ENCODE measurements around the gene MSMP. TPM values are rescaled to one million over a fixed set of nuclear protein-coding genes. Genes with fewer than 3 reads are reported as not detected.

MSMP gene
- total and polyA plus RNA-seq, 2 experiments from 2014 or later: 0.81 TPM; not detected in 1

GRCh38 chr9:35738186-35738585, 15.9 kb downstream of the MSMP start (continued):
- TF ChIP-seq REST (IDR thresholded peaks at IDR 0.05; ENCODE audit: unreplicated experiment): no peak

- Mint-ChIP-seq H3K27me3 (ENCODE audit: insufficient read depth, low read depth, poor library complexity) (peaks cover 6% of the 10 kb centered on the region), H3K27ac (no peak overlapping the region), H3K4me3 (no peak overlapping the region), H3K36me3 (ENCODE audit: low read depth) (peaks cover 75% of the 10 kb centered on the region), H3K9me3 (no peaks in the 10 kb centered on the region; the same call in 2 of the 3 replicates), H3K4me1 (peaks cover 6% of the 10 kb centered on the region)
- peaks cover 10% of the 10 kb centered on the region; the same call in 1 of the 2 replicates for H3K79me2 ChIP-seq (replicated peaks; ENCODE audit: insufficient read depth)
- TF ChIP-seq EZH2phosphoT487 (IDR thresholded peaks at IDR 0.05; ENCODE audit: unreplicated experiment) (no peak), ZNF331 (CRISPR knock-in tag; IDR thresholded peaks at IDR 0.05; ENCODE audit: low read depth) (no peak), CREB1 (CRISPR knock-in tag; IDR thresholded peaks at IDR 0.05; ENCODE audit: low read depth) (no peak), NANOG (IDR thresholded peaks at IDR 0.05; ENCODE audit: borderline replicate concordance) (no peak), CTCF (conservative IDR thresholded peaks at IDR 0.05; ENCODE audit: low read depth in 2 of 2) (no peak), REST (IDR thresholded peaks at IDR 0.05; ENCODE audit: unreplicated experiment) (no peak), JUNB (IDR thresholded peaks at IDR 0.05; ENCODE audit: unreplicated experiment) (no peak), STAT1 (IDR thresholded peaks at IDR 0.05; ENCODE audit: unreplicated experiment) (no peak)
- peaks cover 14% of the 10 kb centered on the region for H3F3A ChIP-seq (replicated peaks; ENCODE audit: low read depth)
- H3K4me3 ChIP-seq: no peak overlapping the region
- no peak for ATAC-seq
- peaks cover 18% of the 10 kb centered on the region for H4K20me1 ChIP-seq (replicated peaks; ENCODE audit: insufficient read depth)
- H2AFZ ChIP-seq: no peak overlapping the region
- no peaks in the 10 kb centered on the region for H3K9me2 ChIP-seq (ENCODE audit: insufficient read depth)
- H3K4me1 ChIP-seq (ENCODE audit: insufficient read depth): no peaks in the 10 kb centered on the region
- no peak overlapping the region for H3K27ac ChIP-seq (ENCODE audit: low read depth)
- H3K27me3 ChIP-seq (ENCODE audit: insufficient read depth): no peaks in the 10 kb centered on the region
- no peak overlapping the region for H3K4me2 ChIP-seq
- peaks cover 35% of the 10 kb centered on the region for H3K36me3 ChIP-seq (ENCODE audit: insufficient read depth)
- DNase-seq (ENCODE audit: low spot score): no peak
Measured at GRCh38 chr9:35737143-35737542, 16.9 kb downstream of the MSMP start.

Measured in GM23338 (cell line).